A673 (cell line): ENCODE measurements around the gene GALNT11. TPM values are rescaled to one million over a fixed set of nuclear protein-coding genes. Genes with fewer than 3 reads are reported as not detected.
A peak's percentile ranks its signal among the peaks of the same experiment; 100 is the strongest.

ENCODE experiments used
- BruUV-seq: library from RNA; stranded (reverse); fragments of 400-500 nt; replicated peaks from 2 replicates; lab custom pipeline; 2021; lab: Mats Ljungman, UMichigan
- CTCF ChIA-PET: fragments of 300-600 bp; sonication (Branson Sonifier 250); formaldehyde crosslinking; loops from one replicate; lab custom pipeline; 2022; ENCODE audit warnings: antibody characterized with exemption; lab: Charles Lee
- POLR2A ChIA-PET: fragments of 300-600 bp; sonication (Branson Sonifier 250); formaldehyde crosslinking; loops from one replicate; lab custom pipeline; 2022; ENCODE audit warnings: antibody characterized with exemption; ENCODE audit not compliant: low non-redundant PET; lab: Charles Lee
- DNase-seq: peaks from one replicate; pipeline ENCODE4 v3.0.0-alpha.2; 2015; ENCODE audit warnings: low spot score
- H3K27ac ChIP-seq: fragments of 200-600 bp; sonication (generic); 2 replicates; pipeline ENCODE4 v1.5.1; 2016; ENCODE audit warnings: mixed run types, low read depth, mild to moderate bottlenecking, mixed read lengths, antibody characterized with exemption, low read length; ENCODE audit not compliant: poor library complexity, severe bottlenecking
- H3K27me3 ChIP-seq: fragments of 200-600 bp; sonication (generic); replicated peaks from 2 replicates; pipeline ENCODE4 v1.6.1; 2017; ENCODE audit warnings: mixed run types, low read depth, mild to moderate bottlenecking, mixed read lengths, antibody characterized with exemption, low read length; ENCODE audit not compliant: insufficient read depth, poor library complexity
- H3K36me3 ChIP-seq: fragments of 200-600 bp; sonication (generic); 2 replicates; pipeline ENCODE4 v1.6.1; 2016; ENCODE audit warnings: mixed run types, mild to moderate bottlenecking, mixed read lengths, antibody characterized with exemption, low read length; ENCODE audit not compliant: insufficient read depth, poor library complexity, severe bottlenecking
- H3K4me1 ChIP-seq: fragments of 200-600 bp; sonication (generic); 2 replicates; pipeline ENCODE4 v1.6.1; 2017; ENCODE audit warnings: mixed run types, mild to moderate bottlenecking, mixed read lengths, antibody characterized with exemption, low read length; ENCODE audit not compliant: insufficient read depth, poor library complexity, severe bottlenecking
- H3K4me3 ChIP-seq: fragments of 200-600 bp; sonication (generic); 2 replicates; pipeline ENCODE4 v1.5.1; 2016; ENCODE audit warnings: low read depth, mixed run types, mild to moderate bottlenecking, mixed read lengths, low read length; ENCODE audit not compliant: poor library complexity, severe bottlenecking
- H3K9me3 ChIP-seq: fragments of 200-600 bp; sonication (generic); 2 replicates; pipeline ENCODE4 v1.6.1; 2016; ENCODE audit warnings: mixed run types, low read depth, mild to moderate bottlenecking, mixed read lengths, antibody characterized with exemption, low read length; ENCODE audit not compliant: poor library complexity, severe bottlenecking
- EZH2 ChIP-seq: fragments of 200-600 bp; sonication (generic); IDR thresholded peaks from 2 replicates; pipeline ENCODE4 v1.6.1; 2017; ENCODE audit warnings: borderline replicate concordance, low read depth, mild to moderate bottlenecking, mixed read lengths, antibody characterized with exemption, low read length; ENCODE audit not compliant: poor library complexity, severe bottlenecking
- intact Hi-C: fragments of 100-400 bp; cut with micrococcal nuclease; formaldehyde crosslinking; loops from one replicate; pipeline ENCODE4 v1.10.0; 2022; ENCODE audit not compliant: unreplicated experiment
- total RNA-seq: library from RNA; stranded (reverse); gene quantifications from 2 replicates; pipeline ENCODE4 v1.2.3, GENCODE V29; 2021
- TF ChIP-seq, protein P1 (sequence below): fragments of 300-800, 200-600 bp; sonication (generic); conservative IDR thresholded peaks from 2 replicates; pipeline ENCODE4 v1.5.1; 2017; ENCODE audit warnings: low read depth, mild to moderate bottlenecking, antibody characterized with exemption, low read length, moderate library complexity, mixed read lengths

The GALNT11 gene
- total RNA-seq, 1 experiment from 2014 or later = 35.5 TPM

DNA sequence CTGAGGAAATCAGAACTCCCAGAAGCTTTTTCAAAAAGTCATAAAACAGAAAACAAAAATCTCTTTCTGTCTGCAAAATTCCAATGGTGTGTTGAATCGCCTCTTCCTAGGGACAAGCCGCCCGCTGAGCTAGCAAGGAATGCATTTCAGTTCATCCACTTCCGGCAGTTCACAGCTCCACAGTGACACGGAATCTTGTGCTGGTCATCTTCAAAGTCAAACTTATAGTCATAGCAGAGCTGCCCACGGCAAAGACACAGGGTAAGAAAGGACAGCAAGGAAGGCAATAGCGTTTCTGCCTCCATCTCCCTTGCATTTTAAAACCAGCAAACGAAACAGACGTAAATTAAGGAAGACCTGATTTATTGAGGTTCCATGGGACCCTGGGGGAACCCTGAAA lies 111.2 kb downstream of the GALNT11 start:
- Histone ChIP-seq H3K27me3 (no peaks in the 10 kb centered on the region), H3K4me3 (no peak overlapping the region), H3K36me3 (peaks cover 48% of the 10 kb centered on the region), H3K4me1 (no peaks in the 10 kb centered on the region), H3K9me3 (no peaks in the 10 kb centered on the region), H3K27ac (peak overlapping the region; percentile 23)
- ChIA-PET CTCF (no interaction called here), POLR2A (no interaction called here)
- DNase-seq = no peak
- intact Hi-C loops = no loop called here
- BruUV-seq = no TSS peak
- TF ChIP-seq EZH2 = no peak
- TF ChIP-seq, protein P1, sequence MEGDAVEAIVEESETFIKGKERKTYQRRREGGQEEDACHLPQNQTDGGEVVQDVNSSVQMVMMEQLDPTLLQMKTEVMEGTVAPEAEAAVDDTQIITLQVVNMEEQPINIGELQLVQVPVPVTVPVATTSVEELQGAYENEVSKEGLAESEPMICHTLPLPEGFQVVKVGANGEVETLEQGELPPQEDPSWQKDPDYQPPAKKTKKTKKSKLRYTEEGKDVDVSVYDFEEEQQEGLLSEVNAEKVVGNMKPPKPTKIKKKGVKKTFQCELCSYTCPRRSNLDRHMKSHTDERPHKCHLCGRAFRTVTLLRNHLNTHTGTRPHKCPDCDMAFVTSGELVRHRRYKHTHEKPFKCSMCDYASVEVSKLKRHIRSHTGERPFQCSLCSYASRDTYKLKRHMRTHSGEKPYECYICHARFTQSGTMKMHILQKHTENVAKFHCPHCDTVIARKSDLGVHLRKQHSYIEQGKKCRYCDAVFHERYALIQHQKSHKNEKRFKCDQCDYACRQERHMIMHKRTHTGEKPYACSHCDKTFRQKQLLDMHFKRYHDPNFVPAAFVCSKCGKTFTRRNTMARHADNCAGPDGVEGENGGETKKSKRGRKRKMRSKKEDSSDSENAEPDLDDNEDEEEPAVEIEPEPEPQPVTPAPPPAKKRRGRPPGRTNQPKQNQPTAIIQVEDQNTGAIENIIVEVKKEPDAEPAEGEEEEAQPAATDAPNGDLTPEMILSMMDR = no peak

GRCh38 chr7:152137476-152138025 lies 112.1 kb downstream of the GALNT11 start:
- intact Hi-C loops = no loop called here
- peaks cover 48% of the 10 kb centered on the region for H3K36me3 ChIP-seq
- TF ChIP-seq, protein P1 = no peak
- TF ChIP-seq EZH2 = no peak
- ChIA-PET POLR2A (no interaction called here), CTCF (no interaction called here)
- H3K4me1 ChIP-seq = no peaks in the 10 kb centered on the region
- DNase-seq = no peak
- no peak overlapping the region for H3K4me3 ChIP-seq
- H3K9me3 ChIP-seq = no peaks in the 10 kb centered on the region
- BruUV-seq = no TSS peak
- no peak overlapping the region for H3K27ac ChIP-seq
- no peaks in the 10 kb centered on the region for H3K27me3 ChIP-seq

DNA sequence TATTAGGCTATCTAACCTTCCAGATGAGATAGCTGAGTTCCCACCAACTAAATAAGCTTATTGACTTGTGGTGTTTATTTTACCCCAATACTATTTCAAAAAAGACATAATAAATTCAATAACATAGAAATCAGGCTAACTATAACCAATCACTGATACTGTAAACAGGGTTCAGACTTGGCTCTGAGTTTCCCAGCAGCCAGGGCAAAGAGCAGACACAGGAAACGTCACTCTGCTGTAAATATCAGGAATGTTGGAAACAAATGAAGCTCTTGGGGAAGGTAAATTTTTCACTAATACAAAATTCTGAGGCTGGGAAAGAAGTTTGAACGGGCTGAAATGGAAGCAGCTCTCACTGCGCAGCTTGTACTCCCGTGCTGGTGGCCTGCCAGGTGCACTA lies 114.6 kb downstream of the GALNT11 start:
- H3K36me3 ChIP-seq = peaks cover 51% of the 10 kb centered on the region
- CTCF ChIA-PET = no interaction called here

More for the DNA sequence above, 114.6 kb downstream of the GALNT11 start:
- POLR2A ChIA-PET = no interaction called here
- no peak for TF ChIP-seq EZH2
- TF ChIP-seq, protein P1 = no peak
- peaks cover 3% of the 10 kb centered on the region for H3K4me1 ChIP-seq
- H3K27me3 ChIP-seq = no peaks in the 10 kb centered on the region
- no TSS peak for BruUV-seq
- no peak for DNase-seq
- no peak overlapping the region for H3K27ac ChIP-seq
- H3K9me3 ChIP-seq = no peaks in the 10 kb centered on the region
- H3K4me3 ChIP-seq = no peak overlapping the region
- intact Hi-C loops = loop anchor here (10.0 kb wide), 1 partner anchor 565 kb away; no protein-coding TSS in a partner anchor
